GM23248 (cell line): Measurements from ENCODE around the gene KIAA1671. TPM values are rescaled to one million over a fixed set of nuclear protein-coding genes. Genes with fewer than 3 reads are reported as not detected.
A peak's percentile ranks its signal among the peaks of the same experiment; 100 is the strongest.

Experiments
- DNase-seq: peaks from one replicate; pipeline ENCODE4 v3.0.0-alpha.2; 2015
- H2AFZ ChIP-seq: fragments of 200-600 bp; sonication (generic); 2 replicates; pipeline ENCODE4 v1.6.1; 2016; ENCODE audit warnings: antibody characterized with exemption
- H3F3A ChIP-seq: fragments of 200-600 bp; sonication (generic); 2 replicates; pipeline ENCODE4 v1.6.1; 2016; ENCODE audit warnings: mild to moderate bottlenecking, antibody characterized with exemption, mixed run types; ENCODE audit not compliant: insufficient read depth
- H3K27ac ChIP-seq: fragments of 200-600 bp; sonication (generic); 2 replicates; pipeline ENCODE4 v1.5.1; 2016; ENCODE audit warnings: mild to moderate bottlenecking
- H3K27me3 ChIP-seq: fragments of 200-600 bp; sonication (generic); replicated peaks from 2 replicates; pipeline ENCODE4 v1.6.1; 2016; ENCODE audit warnings: mild to moderate bottlenecking; ENCODE audit not compliant: insufficient read depth
- H3K36me3 ChIP-seq: fragments of 200-600 bp; sonication (generic); 2 replicates; pipeline ENCODE4 v1.6.1; 2016; ENCODE audit warnings: low read depth, mild to moderate bottlenecking
- H3K4me1 ChIP-seq: fragments of 200-600 bp; sonication (generic); 2 replicates; pipeline ENCODE4 v1.6.1; 2016; ENCODE audit warnings: mild to moderate bottlenecking; ENCODE audit not compliant: insufficient read depth
- H3K4me2 ChIP-seq: fragments of 200-600 bp; sonication (generic); one replicate; pipeline ENCODE4 v1.6.1; 2016; ENCODE audit warnings: mild to moderate bottlenecking; ENCODE audit not compliant: unreplicated experiment
- H3K4me3 ChIP-seq: fragments of 200-600 bp; sonication (generic); 2 replicates; pipeline ENCODE4 v1.5.1; 2016; ENCODE audit warnings: mild to moderate bottlenecking
- H3K79me2 ChIP-seq: fragments of 200-600 bp; sonication (generic); 2 replicates; pipeline ENCODE4 v1.6.1; 2016; ENCODE audit warnings: mild to moderate bottlenecking; ENCODE audit not compliant: insufficient read depth
- H3K9ac ChIP-seq: fragments of 200-600 bp; sonication (generic); 2 replicates; pipeline ENCODE4 v1.6.1; 2016; ENCODE audit warnings: mild to moderate bottlenecking
- H3K9me2 ChIP-seq: fragments of 200-600 bp; sonication (generic); 2 replicates; pipeline ENCODE4 v1.6.1; 2016; ENCODE audit warnings: mixed run types, mild to moderate bottlenecking, moderate library complexity; ENCODE audit not compliant: insufficient read depth
- H3K9me3 ChIP-seq: fragments of 200-600 bp; sonication (generic); one replicate; pipeline ENCODE4 v1.6.1; 2017; ENCODE audit warnings: low read depth
- H4K20me1 ChIP-seq: fragments of 200-600 bp; sonication (generic); 2 replicates; pipeline ENCODE4 v1.6.0; 2016; ENCODE audit not compliant: insufficient read depth
- EZH2 ChIP-seq: fragments of 200-600 bp; sonication (generic); IDR thresholded peaks from 2 replicates; pipeline ENCODE4 v1.6.1; 2018; ENCODE audit warnings: antibody characterized with exemption, mild to moderate bottlenecking; ENCODE audit not compliant: insufficient read depth, poor library complexity, severe bottlenecking
- EZH2phosphoT487 ChIP-seq: fragments of 200-600 bp; sonication (generic); IDR thresholded peaks from 2 replicates; pipeline ENCODE4 v1.6.1; 2018; ENCODE audit warnings: antibody characterized with exemption, moderate library complexity, mild to moderate bottlenecking, low read depth; ENCODE audit not compliant: insufficient read depth
- WGBS, 2 experiments: methylation state at CpG; one replicate each; pipeline ENCODE4 v1.1.6; 2015 to 2017; ENCODE audit warnings: low lambda C conversion rate in 2 of 2, low coverage in 1 of 2; ENCODE audit errors: missing lambda C conversion rate in 2 of 2; 5-methylcytosine and 5-hydroxymethylcytosine counted together
- in situ Hi-C: fragments of 300-500 bp; cut with MboI; formaldehyde crosslinking; loops from 2 replicates; pipeline ENCODE4 v1.15.0; 2020
- polyA plus RNA-seq: library from polyadenylated mRNA; unstranded; fragments of >200 nt; fragmentation: Nextera tagmentation; extraction: Ambion mirVana; gene quantifications from 2 replicates; pipeline ENCODE4 v1.2.1, GENCODE V29; 2016
- total RNA-seq: library from RNA; depleted of rRNA; stranded (reverse); fragments of >200 nt; shearing (Covaris generic); gene quantifications from 2 replicates; pipeline ENCODE4 v1.2.3, GENCODE V29; 2014

The KIAA1671 gene
- total and polyA plus RNA-seq, 2 experiments from 2014 or later, result 0.25 to 0.76 TPM

DNA sequence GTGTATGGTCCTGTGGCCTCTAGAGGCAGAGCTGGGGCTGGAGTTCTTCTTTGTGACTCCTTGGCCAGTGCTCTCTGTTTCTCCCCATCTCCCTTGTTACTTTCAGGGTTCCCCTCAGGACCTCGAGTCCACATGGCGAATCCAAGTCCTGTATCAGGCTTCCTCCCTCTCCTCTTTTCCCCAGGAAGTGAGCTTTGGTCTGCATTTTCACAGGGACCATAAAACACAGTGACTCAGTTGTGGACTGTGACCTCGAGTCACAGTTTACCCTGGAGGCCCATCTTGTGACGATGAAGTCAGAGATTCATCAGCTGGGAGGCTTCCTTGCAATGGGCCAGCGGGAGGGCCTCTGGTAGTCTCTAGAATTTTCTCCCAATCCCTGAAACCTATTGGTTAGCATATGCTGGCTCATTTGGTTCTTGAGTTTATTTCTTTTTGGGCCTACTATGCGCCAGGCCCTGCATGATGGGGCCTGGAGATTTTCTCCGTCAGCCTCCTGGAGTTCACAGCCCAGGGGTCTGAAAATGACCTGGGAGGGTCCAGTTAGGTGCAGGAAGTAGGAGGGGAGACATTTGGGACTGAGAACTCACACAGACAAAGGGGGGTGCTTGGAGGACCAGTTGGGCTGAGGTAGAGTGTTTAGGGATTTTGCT is 100.8 kb downstream of the KIAA1671 start:
- Histone ChIP-seq H2AFZ (no peak overlapping the region), H3K79me2 (no peaks in the 10 kb centered on the region), H3K4me3 (no peak overlapping the region), H3K27me3 (no peaks in the 10 kb centered on the region), H3K4me2 (no peak overlapping the region), H3K27ac (no peak overlapping the region), H3K36me3 (no peaks in the 10 kb centered on the region), H4K20me1 (no peaks in the 10 kb centered on the region), H3F3A (no peaks in the 10 kb centered on the region), H3K9ac (no peak overlapping the region), H3K4me1 (no peaks in the 10 kb centered on the region), H3K9me2 (no peaks in the 10 kb centered on the region), H3K9me3 (no peaks in the 10 kb centered on the region)
- WGBS, 2 experiments, result 69 to 74% methylated on average over 7 of the region's 7 CpGs
- DNase-seq, result peak; percentile 19
- no peak for TF ChIP-seq EZH2phosphoT487
- no peak for TF ChIP-seq EZH2
- in situ Hi-C loops, result no loop called here

GRCh38 chr22:25054943-25055511 is 102.5 kb downstream of the KIAA1671 start:
- no peak overlapping the region for H3K4me3 ChIP-seq
- no peaks in the 10 kb centered on the region for H3K9me2 ChIP-seq
- H3K4me1 ChIP-seq, result no peaks in the 10 kb centered on the region
- H3K27me3 ChIP-seq, result no peaks in the 10 kb centered on the region
- no peaks in the 10 kb centered on the region for H3K9me3 ChIP-seq
- peak; percentile 33 for DNase-seq
- H3K79me2 ChIP-seq, result no peaks in the 10 kb centered on the region
- TF ChIP-seq EZH2 (no peak), EZH2phosphoT487 (no peak)
- no peak overlapping the region for H3K9ac ChIP-seq
- no peak overlapping the region for H2AFZ ChIP-seq
- H3K27ac ChIP-seq, result no peak overlapping the region
- H4K20me1 ChIP-seq, result no peaks in the 10 kb centered on the region
- H3K36me3 ChIP-seq, result no peaks in the 10 kb centered on the region
- H3F3A ChIP-seq, result no peaks in the 10 kb centered on the region
- WGBS, 2 experiments, result 29 to 37% methylated on average over 9 of the region's 9 CpGs
- no peak overlapping the region for H3K4me2 ChIP-seq
- in situ Hi-C loops, result no loop called here

GRCh38 chr22:25057013-25057881 is 104.7 kb downstream of the KIAA1671 start:
- Histone ChIP-seq H3F3A (no peaks in the 10 kb centered on the region), H3K36me3 (no peaks in the 10 kb centered on the region), H3K4me3 (no peak overlapping the region), H2AFZ (no peak overlapping the region), H3K79me2 (no peaks in the 10 kb centered on the region), H3K4me2 (no peak overlapping the region), H3K9me3 (no peaks in the 10 kb centered on the region), H3K27ac (no peak overlapping the region), H3K9me2 (no peaks in the 10 kb centered on the region), H3K27me3 (no peaks in the 10 kb centered on the region), H3K4me1 (no peaks in the 10 kb centered on the region), H3K9ac (no peak overlapping the region), H4K20me1 (no peaks in the 10 kb centered on the region)
- TF ChIP-seq EZH2 (no peak), EZH2phosphoT487 (no peak)
- WGBS, 2 experiments, result 15 to 18% methylated on average over 23 of the region's 23 CpGs
- in situ Hi-C loops, result no loop called here
- DNase-seq, result peak; percentile 52

DNA sequence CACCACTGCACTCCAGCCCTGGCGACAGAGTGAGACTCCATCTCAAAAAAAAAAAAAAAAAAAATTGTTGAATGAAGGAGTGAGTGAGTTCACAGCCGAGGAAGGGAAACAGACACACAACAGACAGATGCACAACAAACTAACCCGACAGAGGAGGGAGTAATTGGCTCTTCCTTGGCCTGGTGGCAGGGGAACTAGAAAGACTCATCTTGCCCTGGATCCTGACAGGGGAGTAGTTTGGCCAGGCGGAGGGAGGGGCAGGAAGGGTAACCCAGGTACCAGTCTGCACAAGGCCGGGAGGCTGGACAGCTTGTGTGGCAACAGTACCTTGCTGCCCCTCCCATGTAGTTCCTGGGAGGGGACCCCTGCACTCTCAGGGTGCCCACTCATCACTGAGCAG is 106.9 kb downstream of the KIAA1671 start:
- H3K4me2 ChIP-seq, result no peak overlapping the region
- no peak overlapping the region for H3K27ac ChIP-seq
- H3K9me2 ChIP-seq, result no peaks in the 10 kb centered on the region
- no peaks in the 10 kb centered on the region for H4K20me1 ChIP-seq
- TF ChIP-seq EZH2 (no peak), EZH2phosphoT487 (no peak)
- H3K4me1 ChIP-seq, result no peaks in the 10 kb centered on the region
- no peaks in the 10 kb centered on the region for H3F3A ChIP-seq
- no peak for DNase-seq
- no peak overlapping the region for H3K4me3 ChIP-seq
- no peaks in the 10 kb centered on the region for H3K27me3 ChIP-seq
- 52 to 56% methylated on average over 5 of the region's 5 CpGs for WGBS, 2 experiments
- H3K9me3 ChIP-seq, result no peaks in the 10 kb centered on the region
- H2AFZ ChIP-seq, result no peak overlapping the region
- no peaks in the 10 kb centered on the region for H3K79me2 ChIP-seq
- in situ Hi-C loops, result no loop called here
- no peaks in the 10 kb centered on the region for H3K36me3 ChIP-seq
- H3K9ac ChIP-seq, result no peak overlapping the region
